Peyer's patch (tissue), 4 donors: ENCODE data around the gene NUP188.

Experiments used
- POLR2A ChIP-seq, 2 donors: fragments of 450-650 bp; IDR thresholded peaks; one replicate each; pipeline ENCODE4 v1.5.1; 2017; ENCODE audit warnings: antibody characterized with exemption in 2 of 2, mild to moderate bottlenecking in 2 of 2, moderate library complexity in 2 of 2
- TF ChIP-seq, protein P1 (sequence below), 6 experiments: fragments of 450-650 bp in 4 of 6; fragments of 200-600 bp in 2 of 6; sonication (generic) in 1 of 6; IDR thresholded peaks; one replicate each; pipeline ENCODE4 v1.5.1; 2017 to 2019; ENCODE audit warnings: antibody characterized with exemption in 6 of 6, mild to moderate bottlenecking in 3 of 6, moderate library complexity in 1 of 6

DNA sequence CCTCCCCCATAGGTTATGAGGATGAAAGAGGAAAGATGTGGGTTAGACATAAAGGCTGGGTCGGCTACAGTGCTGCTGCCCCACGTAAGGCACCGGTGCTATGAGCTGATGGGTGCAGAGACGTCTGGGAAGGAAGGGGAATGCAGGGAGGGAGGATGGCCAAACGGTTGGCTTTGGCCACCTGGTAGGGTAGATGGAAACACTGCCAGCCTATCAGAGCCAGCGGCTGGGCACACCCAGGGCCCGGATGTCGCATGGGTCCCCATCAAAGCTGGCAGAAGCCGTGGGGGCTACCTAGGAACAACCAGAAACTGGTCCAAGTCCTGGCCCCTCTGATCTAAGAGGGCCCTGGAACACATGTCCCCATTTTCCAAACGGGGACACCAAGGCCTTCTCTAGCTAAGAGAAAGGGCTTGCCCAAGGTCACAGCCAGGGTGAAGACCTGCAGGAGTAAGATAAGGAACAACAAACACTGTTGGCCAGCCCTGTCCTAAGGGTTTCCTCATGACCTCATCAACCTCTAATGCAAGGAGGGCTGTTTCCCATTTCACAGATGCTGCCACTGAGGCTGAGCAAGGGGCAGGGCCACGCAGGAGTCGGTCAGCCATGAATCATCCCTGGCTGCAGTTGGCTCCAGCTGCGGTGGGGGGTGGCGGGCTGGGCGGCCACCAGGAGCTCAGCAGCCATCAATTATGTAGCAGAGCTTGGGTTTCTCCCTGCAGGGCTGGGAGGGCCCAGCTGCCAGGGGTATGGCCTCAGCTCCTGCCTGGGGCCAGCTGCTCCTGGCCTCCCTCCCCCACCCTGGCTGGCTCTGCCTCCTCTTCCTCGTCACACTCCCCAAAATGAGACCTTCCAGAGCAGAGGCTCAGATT is 75.8 kb downstream of the NUP188 start:
- TF ChIP-seq, protein P1, sequence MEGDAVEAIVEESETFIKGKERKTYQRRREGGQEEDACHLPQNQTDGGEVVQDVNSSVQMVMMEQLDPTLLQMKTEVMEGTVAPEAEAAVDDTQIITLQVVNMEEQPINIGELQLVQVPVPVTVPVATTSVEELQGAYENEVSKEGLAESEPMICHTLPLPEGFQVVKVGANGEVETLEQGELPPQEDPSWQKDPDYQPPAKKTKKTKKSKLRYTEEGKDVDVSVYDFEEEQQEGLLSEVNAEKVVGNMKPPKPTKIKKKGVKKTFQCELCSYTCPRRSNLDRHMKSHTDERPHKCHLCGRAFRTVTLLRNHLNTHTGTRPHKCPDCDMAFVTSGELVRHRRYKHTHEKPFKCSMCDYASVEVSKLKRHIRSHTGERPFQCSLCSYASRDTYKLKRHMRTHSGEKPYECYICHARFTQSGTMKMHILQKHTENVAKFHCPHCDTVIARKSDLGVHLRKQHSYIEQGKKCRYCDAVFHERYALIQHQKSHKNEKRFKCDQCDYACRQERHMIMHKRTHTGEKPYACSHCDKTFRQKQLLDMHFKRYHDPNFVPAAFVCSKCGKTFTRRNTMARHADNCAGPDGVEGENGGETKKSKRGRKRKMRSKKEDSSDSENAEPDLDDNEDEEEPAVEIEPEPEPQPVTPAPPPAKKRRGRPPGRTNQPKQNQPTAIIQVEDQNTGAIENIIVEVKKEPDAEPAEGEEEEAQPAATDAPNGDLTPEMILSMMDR (IDR thresholded peaks at IDR 0.05) = no peak
- TF ChIP-seq POLR2A (IDR thresholded peaks at IDR 0.05) = no peak
